ENCODE data around the gene ZNF219. TPM values are rescaled to one million over a fixed set of nuclear protein-coding genes. Genes with fewer than 3 reads are reported as not detected.

The ZNF219 gene
- total RNA-seq, 2 experiments from 2014 or later: 9.8 to 15.5 TPM

- Histone ChIP-seq H3K9me3 (ENCODE audit: low read length) (no peaks in the 10 kb centered on the region), H3K4me2 (ENCODE audit: low read length) (peak overlapping the region; percentile 87), H2AFZ (ENCODE audit: low read length) (peak overlapping the region; percentile 60; the same call in 1 of the 2 replicates), H4K20me1 (ENCODE audit: insufficient read depth, low read length) (no peaks in the 10 kb centered on the region), H3K4me3 (ENCODE audit: low read depth, low read length, poor library complexity, severe bottlenecking) (peak overlapping the region; percentile 68), H3K27ac (ENCODE audit: low read depth, low read length, poor library complexity, severe bottlenecking) (peak overlapping the region; percentile 20), H3K4me1 (ENCODE audit: insufficient read depth, low read length, poor library complexity, severe bottlenecking) (peaks cover 41% of the 10 kb centered on the region), H3K36me3 (ENCODE audit: insufficient read depth, low read length) (no peaks in the 10 kb centered on the region), H3K9me2 (ENCODE audit: insufficient read depth, low read length) (no peaks in the 10 kb centered on the region), H3K79me2 (ENCODE audit: insufficient read depth, low read depth, low read length) (no peaks in the 10 kb centered on the region)
- CTCF ChIA-PET (ENCODE audit: unreplicated experiment): interaction anchor here (0.6 to 2.0 kb wide), 10 partner anchors 8 to 56 kb away, joined by 3 to 16 read pairs (median 6); no protein-coding TSS in a partner anchor
- no peak for TF ChIP-seq EZH2phosphoT487 (IDR thresholded peaks at IDR 0.05; ENCODE audit: borderline replicate concordance, low read depth, low read length)
- TF ChIP-seq CTCF (conservative IDR thresholded peaks at IDR 0.05; ENCODE audit: low read length): 0 out of 2 replicates have a peak, but pooled peaks have one; percentile 21
- intact Hi-C loops (cut with micrococcal nuclease; ENCODE audit: unreplicated experiment): loop anchor here (1.0 to 2.0 kb wide), 2 partner anchors 16 to 33 kb away; no protein-coding TSS in a partner anchor
- DNase-seq (ENCODE audit: low spot score): no peak
- POLR2A ChIA-PET: interaction anchor here (0.6 to 2.7 kb wide), 11 partner anchors 9 to 970 kb away, joined by 3 to 31 read pairs (median 4); no protein-coding TSS in a partner anchor
- BruUV-seq (replicated peaks): no TSS peak
Observed at GRCh38 chr14:21070610-21071224, 27.7 kb downstream of the ZNF219 start.

GRCh38 chr14:21070083-21070609 is 28.3 kb downstream of the ZNF219 start, which contains the start of gene ARHGEF40:
Gene ARHGEF40, plus strand, starts transcription at chr14:21070304. Its CDS starts 93 bp downstream, at chr14:21070397.
- H3K9me3 ChIP-seq (ENCODE audit: low read length): no peaks in the 10 kb centered on the region
- intact Hi-C loops (cut with micrococcal nuclease; ENCODE audit: unreplicated experiment): loop anchor here (2.0 kb wide), 1 partner anchor 17 kb away; no protein-coding TSS in a partner anchor
- H3K36me3 ChIP-seq (ENCODE audit: insufficient read depth, low read length): no peaks in the 10 kb centered on the region
- no peaks in the 10 kb centered on the region for H4K20me1 ChIP-seq (ENCODE audit: insufficient read depth, low read length)
- TF ChIP-seq CTCF (conservative IDR thresholded peaks at IDR 0.05; ENCODE audit: low read length) (no peak), EZH2phosphoT487 (IDR thresholded peaks at IDR 0.05; ENCODE audit: borderline replicate concordance, low read depth, low read length) (no peak)
- peak within 1 kb of the TSS; percentile 87 for H3K4me2 ChIP-seq (ENCODE audit: low read length)
- no TSS peak for BruUV-seq (replicated peaks)
- peak within 1 kb of the TSS; percentile 68 for H3K4me3 ChIP-seq (ENCODE audit: low read depth, low read length, poor library complexity, severe bottlenecking)
- POLR2A ChIA-PET: interaction anchor here (0.6 to 2.7 kb wide), 8 partner anchors 14 to 971 kb away, joined by 3 to 31 read pairs (median 4); no protein-coding TSS in a partner anchor
- H3K79me2 ChIP-seq (ENCODE audit: insufficient read depth, low read depth, low read length): no peaks in the 10 kb centered on the region
- H3K9me2 ChIP-seq (ENCODE audit: insufficient read depth, low read length): no peaks in the 10 kb centered on the region
- peaks cover 41% of the 10 kb centered on the region for H3K4me1 ChIP-seq (ENCODE audit: insufficient read depth, low read length, poor library complexity, severe bottlenecking)
- DNase-seq (ENCODE audit: low spot score): peak; percentile 36
- CTCF ChIA-PET (ENCODE audit: unreplicated experiment): interaction anchor here (0.6 to 2.0 kb wide), 6 partner anchors 9 to 55 kb away, joined by 3 to 16 read pairs (median 6); no protein-coding TSS in a partner anchor
- peak within 1 kb of the TSS; percentile 20 for H3K27ac ChIP-seq (ENCODE audit: low read depth, low read length, poor library complexity, severe bottlenecking)
- H2AFZ ChIP-seq (ENCODE audit: low read length): peak within 1 kb of the TSS; percentile 60; the same call in 1 of the 2 replicates
